Measurements from ENCODE around the gene PPP1R14B.

PPP1R14B gene

GRCh38 chr11:64246871-64247728, at the start of gene PPP1R14B:
Gene PPP1R14B, minus strand, starts transcription at chr11:64246943. Its CDS starts 270 bp downstream, at chr11:64246673.
- TF ChIP-seq CTCF (IDR thresholded peaks at IDR 0.05; ENCODE audit: low read depth, low read length, missing control alignments), result no peak
- in situ Hi-C loops (cut with HindIII; ENCODE audit: low sequenced_read_pairs), result no loop called here
- peak within 1 kb of the TSS; percentile 71 for H3K4me3 ChIP-seq (ENCODE audit: low read depth, low read length)
- peak; percentile 53 for DNase-seq (ENCODE audit: low read depth)

- H3K4me3 ChIP-seq (ENCODE audit: low read depth, low read length), result no peak overlapping the region
- in situ Hi-C loops (cut with HindIII; ENCODE audit: low sequenced_read_pairs), result no loop called here
- no peak for TF ChIP-seq CTCF (IDR thresholded peaks at IDR 0.05; ENCODE audit: low read depth, low read length, missing control alignments)
- DNase-seq (ENCODE audit: low read depth), result no peak
Measured at GRCh38 chr11:64296236-64296635, 49.5 kb upstream of the PPP1R14B start.

- no peak overlapping the region for H3K4me3 ChIP-seq (ENCODE audit: low read depth, low read length)
- DNase-seq (ENCODE audit: low read depth), result no peak
- in situ Hi-C loops (cut with HindIII; ENCODE audit: low sequenced_read_pairs), result no loop called here
- TF ChIP-seq CTCF (IDR thresholded peaks at IDR 0.05; ENCODE audit: low read depth, low read length, missing control alignments), result no peak
Measured at GRCh38 chr11:64295760-64296159, 49.0 kb upstream of the PPP1R14B start.

- in situ Hi-C loops (cut with HindIII; ENCODE audit: low sequenced_read_pairs), result no loop called here
- TF ChIP-seq CTCF (IDR thresholded peaks at IDR 0.05; ENCODE audit: low read depth, low read length, missing control alignments), result no peak
- no peak overlapping the region for H3K4me3 ChIP-seq (ENCODE audit: low read depth, low read length)
- no peak for DNase-seq (ENCODE audit: low read depth)
Measured at GRCh38 chr11:64294774-64295173, 48.0 kb upstream of the PPP1R14B start.

GRCh38 chr11:64292460-64293254, 45.9 kb upstream of the PPP1R14B start:
- H3K4me3 ChIP-seq (ENCODE audit: low read depth, low read length), result no peak overlapping the region

More at GRCh38 chr11:64292460-64293254, 45.9 kb upstream of the PPP1R14B start:
- no peak for DNase-seq (ENCODE audit: low read depth)
- no peak for TF ChIP-seq CTCF (IDR thresholded peaks at IDR 0.05; ENCODE audit: low read depth, low read length, missing control alignments)
- in situ Hi-C loops (cut with HindIII; ENCODE audit: low sequenced_read_pairs), result no loop called here

Data from astrocyte of the cerebellum (primary cell).